ENCODE measurements around the gene SKAP1. TPM values are rescaled to one million over a fixed set of nuclear protein-coding genes. Genes with fewer than 3 reads are reported as not detected.
A peak's percentile ranks its signal among the peaks of the same experiment; 100 is the strongest.
"Not testable (repeated sequence)": the region's sequence is repeated elsewhere in the genome, so short reads cannot be mapped to it uniquely, and the experiment has no call there.

The SKAP1 gene
- total and polyA plus RNA-seq, 2 experiments from 2014 or later: 0.27 TPM; not detected in 1

GRCh38 chr17:48410821-48411220 is 19.2 kb downstream of the SKAP1 start:
- not testable (repeated sequence) for H3K9me2 ChIP-seq (ENCODE audit: insufficient read depth); H3K27ac Mint-ChIP-seq; ATAC-seq; H3K27me3 ChIP-seq (ENCODE audit: insufficient read depth); H3K36me3 Mint-ChIP-seq (ENCODE audit: low read depth); DNase-seq (ENCODE audit: low spot score); H3K36me3 ChIP-seq (ENCODE audit: insufficient read depth); H3K4me1 Mint-ChIP-seq; H2AFZ ChIP-seq; H3K4me3 Mint-ChIP-seq; H4K20me1 ChIP-seq (replicated peaks; ENCODE audit: insufficient read depth); H3K9me3 Mint-ChIP-seq; H3K4me2 ChIP-seq; H3F3A ChIP-seq (replicated peaks; ENCODE audit: low read depth); H3K79me2 ChIP-seq (replicated peaks; ENCODE audit: insufficient read depth); H3K4me1 ChIP-seq (ENCODE audit: insufficient read depth); H3K27ac ChIP-seq (ENCODE audit: low read depth); H3K27me3 Mint-ChIP-seq (ENCODE audit: insufficient read depth, low read depth, poor library complexity); H3K4me3 ChIP-seq
- 0 out of 4 replicates have a peak, but pooled peaks of 1 of the 2 experiments have one; percentile 19 for TF ChIP-seq CTCF (conservative IDR thresholded peaks at IDR 0.05; ENCODE audit: low read depth in 2 of 2)

- no peak for ATAC-seq
- Mint-ChIP-seq H3K27ac (no peak overlapping the region), H3K4me3 (no peak overlapping the region), H3K36me3 (ENCODE audit: low read depth) (no peaks in the 10 kb centered on the region), H3K27me3 (ENCODE audit: insufficient read depth, low read depth, poor library complexity) (peaks cover 2% of the 10 kb centered on the region), H3K9me3 (no peaks in the 10 kb centered on the region), H3K4me1 (no peaks in the 10 kb centered on the region)
- Histone ChIP-seq H3K4me1 (ENCODE audit: insufficient read depth) (no peaks in the 10 kb centered on the region), H4K20me1 (replicated peaks; ENCODE audit: insufficient read depth) (no peaks in the 10 kb centered on the region), H3K4me3 (no peak overlapping the region), H3K27me3 (ENCODE audit: insufficient read depth) (no peaks in the 10 kb centered on the region), H3K36me3 (ENCODE audit: insufficient read depth) (no peaks in the 10 kb centered on the region), H3K4me2 (no peak overlapping the region), H3F3A (replicated peaks; ENCODE audit: low read depth) (no peaks in the 10 kb centered on the region), H3K79me2 (replicated peaks; ENCODE audit: insufficient read depth) (no peaks in the 10 kb centered on the region), H3K9me2 (ENCODE audit: insufficient read depth) (no peaks in the 10 kb centered on the region), H3K27ac (ENCODE audit: low read depth) (no peak overlapping the region), H2AFZ (no peak overlapping the region)
- no peak for DNase-seq (ENCODE audit: low spot score)
- no peak for TF ChIP-seq STAT1 (IDR thresholded peaks at IDR 0.05; ENCODE audit: unreplicated experiment)
- TF ChIP-seq ZNF462 (CRISPR knock-in tag; IDR thresholded peaks at IDR 0.05): no peak
- TF ChIP-seq ZNF114 (CRISPR knock-in tag; IDR thresholded peaks at IDR 0.05): no peak
- TF ChIP-seq CREB1 (CRISPR knock-in tag; IDR thresholded peaks at IDR 0.05; ENCODE audit: low read depth): no peak
- no peak for TF ChIP-seq REST (IDR thresholded peaks at IDR 0.05; ENCODE audit: unreplicated experiment)
- TF ChIP-seq CTCF (conservative IDR thresholded peaks at IDR 0.05; ENCODE audit: low read depth in 2 of 2): no peak
- no peak for TF ChIP-seq POLR2AphosphoS5 (IDR thresholded peaks at IDR 0.05; ENCODE audit: low read depth)
- TF ChIP-seq ZNF331 (CRISPR knock-in tag; IDR thresholded peaks at IDR 0.05; ENCODE audit: low read depth): no peak
These were observed 20.4 kb downstream of the SKAP1 start for GRCh38 chr17:48409607-48410006.

Measured in GM23338 (cell line).